Stimulated activated CD4-positive, alpha-beta T cell treated with anti-CD3 and anti-CD28 coated beads, Interleukin-1b, Interleukin-23, amount 100 ng/mL, for 4 hours (primary cell): ENCODE results near the gene GNG4.
"Not testable (repeated sequence)": the region's sequence is repeated elsewhere in the genome, so short reads cannot be mapped to it uniquely, and the experiment has no call there.

ENCODE experiments used
- DNase-seq, 2 donors: peaks; one replicate each; pipeline ENCODE4 v3.0.0-alpha.2; 2020; ENCODE audit warnings: low read depth in 2 of 2

GNG4 gene

GRCh38 chr1:235650341-235651169, 971 bp upstream of the GNG4 start:
- no peak for DNase-seq

- DNase-seq: peak; percentile 33
Measured at GRCh38 chr1:235648954-235649367, 623 bp downstream of the GNG4 start.

DNA sequence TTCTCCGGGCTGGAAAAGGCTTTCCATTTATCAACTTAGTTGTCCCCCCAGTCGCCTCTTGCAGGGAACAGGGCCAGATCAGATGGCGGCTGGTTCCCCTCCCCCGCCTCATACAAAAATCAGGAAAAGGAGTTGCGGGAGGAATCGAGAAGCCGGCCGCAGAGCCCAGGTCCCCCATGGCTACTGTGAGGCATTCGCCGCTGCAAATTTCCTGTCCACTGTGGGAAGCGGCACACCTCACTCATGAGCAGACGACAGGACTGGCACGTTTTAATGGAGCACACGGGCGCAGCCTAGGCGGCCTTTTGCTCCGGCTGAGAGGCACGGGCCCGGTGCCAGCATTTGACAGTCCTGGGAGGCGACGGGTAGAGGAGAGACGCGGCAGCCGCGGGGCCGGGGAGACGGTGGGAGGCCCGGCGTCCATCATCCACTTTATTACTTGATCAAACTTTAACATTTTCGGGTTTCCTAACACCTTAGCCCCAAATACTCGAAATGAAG, 1.1 kb downstream of the GNG4 start:
- peak in 1 of 2 donors; percentile 9 for DNase-seq

GRCh38 chr1:235647537-235647936, 2.0 kb downstream of the GNG4 start:
- not testable (repeated sequence) for DNase-seq

DNA sequence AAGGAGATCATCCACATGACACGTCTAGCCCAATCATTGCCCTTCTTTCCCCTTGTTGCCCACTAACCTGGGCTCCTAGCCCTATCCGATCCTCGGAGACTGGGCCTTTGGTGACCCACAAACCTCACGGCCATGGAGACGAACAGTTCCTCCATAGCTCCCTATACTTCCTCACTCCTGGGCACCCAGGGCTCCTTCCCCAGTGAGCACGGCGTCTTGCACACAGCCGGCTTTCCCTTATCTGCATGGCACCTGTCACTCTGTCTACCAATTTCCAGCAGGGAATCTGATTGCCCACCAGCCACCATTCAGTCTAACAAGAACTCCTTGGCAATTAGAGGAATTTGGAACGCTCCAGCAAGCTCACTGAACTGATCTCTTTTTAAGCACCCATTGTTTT, 3.1 kb downstream of the GNG4 start:
- no peak for DNase-seq

GRCh38 chr1:235644693-235645305, 4.8 kb downstream of the GNG4 start:
- no peak for DNase-seq

DNA sequence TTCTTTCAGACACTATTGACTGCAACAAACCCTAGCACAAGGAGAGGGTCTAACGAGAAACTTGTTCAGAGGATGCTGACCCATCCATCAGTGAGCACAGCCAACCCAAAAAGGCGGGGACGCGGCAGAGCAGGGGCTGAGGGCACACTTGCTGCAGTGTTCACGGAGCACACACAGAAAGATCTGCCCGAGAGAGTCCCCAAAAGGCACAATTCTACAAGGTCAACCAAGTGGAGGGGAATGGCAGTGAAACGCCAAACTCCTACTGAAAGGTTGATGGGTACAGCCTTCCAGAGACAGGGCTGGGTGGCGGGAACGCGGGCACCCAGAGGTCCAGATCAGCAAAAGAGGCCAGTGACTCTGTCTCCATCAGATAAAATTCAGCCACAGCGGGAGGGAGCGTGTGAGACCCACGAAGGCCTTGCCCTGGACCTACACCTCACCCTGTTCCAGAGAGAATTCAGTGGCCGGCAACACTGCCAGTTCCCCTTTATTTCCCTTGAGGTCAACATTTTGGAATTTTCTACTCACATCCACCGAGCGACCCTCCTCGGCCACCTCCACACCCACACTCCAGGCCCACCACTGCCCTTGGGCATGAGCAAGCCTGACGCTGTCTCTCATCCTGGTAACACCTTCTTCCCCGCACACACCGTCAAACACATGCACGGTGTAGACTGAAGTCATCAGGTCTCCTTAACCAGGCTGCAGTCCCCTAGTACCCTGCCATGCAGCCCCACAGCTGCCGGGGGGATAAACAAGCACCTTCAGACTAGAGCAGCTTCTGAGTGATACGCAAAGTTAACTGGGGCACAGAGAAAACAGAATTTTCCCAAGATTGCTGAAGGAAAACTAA, 5.5 kb downstream of the GNG4 start:
- no peak for DNase-seq

GRCh38 chr1:235642943-235643371, 6.6 kb downstream of the GNG4 start:
- DNase-seq: no peak

- DNase-seq: peak; percentile 33 to 40
Measured at GRCh38 chr1:235642011-235642942, 7.3 kb downstream of the GNG4 start.

- DNase-seq: no peak
Measured at GRCh38 chr1:235640580-235640979, 9.0 kb downstream of the GNG4 start.

DNA sequence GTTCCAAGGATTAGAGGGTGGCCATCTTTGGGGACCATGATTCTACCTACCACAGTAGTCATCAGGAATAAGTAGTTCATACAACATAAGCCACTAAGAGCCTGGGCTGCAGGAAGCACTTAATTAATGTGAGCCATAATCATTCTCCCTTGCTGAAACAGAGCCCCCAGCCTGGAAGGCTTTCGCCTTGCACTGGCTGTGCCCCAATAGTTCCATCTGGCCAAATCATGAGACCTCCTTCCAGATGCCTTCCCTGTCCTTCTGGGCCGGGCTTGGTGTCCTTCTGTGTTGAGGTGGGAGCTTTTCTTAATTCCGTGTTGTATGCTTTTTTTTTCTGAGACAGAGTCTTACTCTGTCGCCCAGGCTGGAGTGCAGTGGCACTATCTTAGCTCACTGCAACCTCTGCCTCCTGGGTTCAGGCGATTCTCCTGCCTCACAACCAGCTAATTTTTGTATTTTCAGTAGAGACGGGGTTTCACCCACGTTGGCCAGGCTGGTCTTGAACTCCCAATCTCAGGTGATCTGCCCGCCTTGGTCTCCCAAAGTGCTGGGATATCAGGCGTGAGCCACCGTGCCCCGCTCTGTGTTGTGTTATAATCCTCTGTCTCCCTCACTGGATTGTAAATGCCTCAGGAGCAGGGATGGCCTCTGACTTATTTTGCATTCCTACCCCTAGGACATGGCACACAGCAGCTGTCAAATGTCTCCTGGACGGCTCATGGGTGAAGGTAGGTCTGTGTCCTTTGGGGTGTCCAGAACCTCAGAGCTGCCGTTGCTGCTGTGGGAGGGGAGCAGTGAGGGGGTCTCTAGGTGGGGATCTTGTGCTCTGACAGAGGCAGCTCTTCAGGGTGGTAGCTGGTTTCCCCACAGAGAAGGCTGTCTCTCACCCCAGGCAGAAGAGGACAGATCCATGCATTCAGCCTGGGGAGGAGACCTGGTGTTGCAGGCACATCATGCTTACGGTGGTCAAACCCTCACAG, 10.1 kb downstream of the GNG4 start:
- no peak for DNase-seq

DNA sequence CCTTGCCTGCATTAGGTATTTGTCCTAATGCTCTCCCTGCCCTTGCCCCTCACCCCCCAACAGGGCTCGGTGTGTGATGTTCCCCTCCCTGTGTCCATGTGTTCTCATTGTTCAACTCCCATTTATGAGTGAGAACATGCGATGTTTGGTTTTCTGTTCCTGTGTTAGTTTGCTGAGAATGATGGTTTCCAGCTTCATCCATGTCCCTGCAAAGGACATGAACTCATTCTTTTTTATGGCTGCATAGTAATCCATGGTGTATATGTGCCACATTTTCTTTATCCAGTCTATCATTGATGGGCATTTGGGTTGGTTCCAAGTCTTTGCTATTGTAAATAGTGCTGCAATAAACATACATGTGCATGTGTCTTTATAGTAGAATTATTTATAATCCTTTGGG, 11.0 kb downstream of the GNG4 start:
- not testable (repeated sequence) for DNase-seq

DNA sequence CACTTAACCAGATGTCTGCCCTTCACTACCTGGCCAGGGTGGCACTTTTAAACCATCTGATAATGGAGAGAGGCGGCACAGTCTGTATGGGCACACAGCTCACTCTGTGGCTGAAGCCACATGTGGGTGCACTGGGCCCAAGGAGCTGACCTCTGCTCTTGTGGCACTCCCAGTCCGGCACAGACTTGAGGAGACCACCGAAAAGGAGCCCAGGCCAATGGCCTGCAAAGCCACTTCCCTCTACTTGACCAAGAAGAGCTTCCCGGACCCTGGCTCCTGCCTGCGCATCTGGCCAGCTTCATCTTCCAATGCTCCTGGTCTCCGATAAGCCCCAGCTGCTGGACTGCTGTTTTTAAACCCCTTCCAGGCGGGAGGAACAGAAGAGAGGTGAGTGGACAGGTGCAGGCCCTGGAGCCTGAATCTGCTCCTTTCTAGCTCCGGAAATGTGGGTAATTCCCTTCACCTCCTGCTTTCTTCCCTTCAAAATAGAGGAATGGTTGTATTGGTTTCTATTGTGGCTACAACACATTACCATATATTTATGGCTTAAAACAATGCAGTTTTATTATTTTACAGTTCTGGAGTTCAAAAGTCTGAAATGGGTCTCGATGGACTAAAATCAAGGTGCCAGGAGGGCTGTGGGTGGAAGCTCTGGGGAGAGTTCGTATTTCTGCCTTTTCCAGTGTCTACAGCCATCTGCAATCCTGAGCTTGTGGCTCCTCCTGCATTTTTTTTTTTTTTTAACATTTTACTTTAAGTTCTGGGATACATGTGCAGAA, 11.6 kb downstream of the GNG4 start:
- DNase-seq: no peak

DNA sequence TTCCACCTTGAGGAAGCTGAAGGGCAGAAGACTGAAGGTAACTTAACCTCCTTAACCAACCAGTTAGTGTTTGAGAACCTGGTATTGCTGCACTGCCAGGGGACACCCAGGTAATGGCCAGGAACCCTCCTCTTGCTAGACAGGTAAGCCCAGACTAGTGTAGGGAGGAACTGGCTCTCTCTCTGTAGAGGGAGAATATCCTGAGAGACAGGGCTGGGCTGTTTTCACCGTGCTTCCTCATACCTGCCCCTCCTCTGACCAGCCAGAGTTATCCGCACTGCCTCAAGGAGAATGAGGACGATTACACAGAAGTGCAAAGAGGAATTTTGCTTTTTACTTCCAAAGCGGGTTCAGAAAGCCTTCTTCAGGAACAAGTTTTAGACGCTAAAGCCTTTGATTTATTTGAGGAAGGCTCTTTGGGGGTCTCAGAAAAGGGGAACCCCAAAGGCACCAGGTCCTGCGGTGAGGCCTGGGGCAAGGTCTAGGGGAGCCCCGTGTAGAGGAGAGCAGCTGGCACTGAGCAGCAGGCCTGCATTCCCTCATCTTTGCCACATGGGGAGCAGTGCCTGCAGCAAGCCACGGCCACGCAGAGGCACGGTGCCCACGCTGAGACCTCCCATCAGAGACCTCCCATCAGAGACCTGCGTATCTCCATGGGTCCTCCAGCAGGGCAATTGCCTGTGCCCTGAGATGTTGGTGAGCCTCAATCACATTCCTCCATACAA, 13.5 kb downstream of the GNG4 start:
- DNase-seq: no peak

DNA sequence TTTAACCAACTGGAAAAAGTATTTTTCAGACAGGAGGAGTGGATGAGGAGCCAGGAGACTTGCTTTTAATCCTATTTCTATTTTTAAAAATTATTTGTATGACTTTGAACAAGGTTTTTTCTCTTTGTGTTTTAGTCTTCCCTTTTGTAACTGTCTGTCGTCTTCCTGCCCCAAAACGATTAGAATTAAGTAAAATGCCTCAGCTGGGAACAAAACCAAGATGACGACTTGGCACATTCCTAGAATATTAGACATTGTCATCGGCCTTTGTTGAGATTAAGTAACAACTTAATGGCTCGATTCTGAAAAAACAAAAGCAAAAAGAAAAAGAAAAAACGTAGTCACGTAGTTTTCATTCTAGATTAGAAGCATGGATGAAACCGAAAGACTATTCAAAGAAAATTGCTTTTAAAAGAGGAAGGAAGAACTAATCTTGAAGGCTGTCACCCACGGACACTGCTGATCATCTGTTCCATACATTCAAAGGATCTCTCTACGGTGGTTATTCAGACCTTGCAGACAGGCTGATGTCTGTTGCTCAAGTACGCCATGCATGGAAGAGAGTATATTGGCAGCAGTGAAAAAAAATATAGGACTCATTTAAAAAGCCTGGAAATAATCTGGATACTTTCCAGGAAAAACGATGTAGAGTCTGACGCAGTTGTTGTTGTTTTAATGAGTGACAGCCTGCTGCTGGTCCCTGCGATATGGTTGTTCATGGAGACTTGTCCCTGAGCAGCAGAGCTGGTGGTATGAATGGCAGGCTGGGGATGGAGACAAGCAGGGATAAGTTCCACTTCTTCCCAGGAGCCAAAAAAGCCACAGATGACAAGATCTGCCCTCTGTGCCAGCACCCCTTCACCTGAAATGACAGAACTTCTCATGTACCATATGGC, 16.8 kb downstream of the GNG4 start:
- no peak for DNase-seq

- DNase-seq: no peak
Measured at GRCh38 chr1:235631816-235632215, 17.8 kb downstream of the GNG4 start.

- no peak for DNase-seq
Measured at GRCh38 chr1:235628316-235629005, 21.1 kb downstream of the GNG4 start.
